Osteoblast (primary cell): ENCODE results near the gene TBX3. TPM values are rescaled to one million over a fixed set of nuclear protein-coding genes. Genes with fewer than 3 reads are reported as not detected.
A peak's percentile ranks its signal among the peaks of the same experiment; 100 is the strongest.

Experiments
- DNase-seq: peaks from one replicate; pipeline ENCODE4 v3.0.0; 2011; ENCODE audit warnings: low spot score, mixed read lengths; ENCODE audit not compliant: insufficient read length; ENCODE audit errors: missing footprints
- H2AFZ ChIP-seq: 2 replicates; pipeline ENCODE4 v1.6.0; 2011; ENCODE audit warnings: mild to moderate bottlenecking, low read length
- H3K27ac ChIP-seq: 2 replicates; pipeline ENCODE4 v1.5.1; 2011; ENCODE audit warnings: mild to moderate bottlenecking, low read depth, low read length, moderate library complexity
- H3K27me3 ChIP-seq: 2 replicates; pipeline ENCODE4 v1.6.0; 2012; ENCODE audit warnings: mild to moderate bottlenecking, control low read depth, inconsistent platforms, low read length, moderate library complexity; ENCODE audit not compliant: insufficient read depth
- H3K36me3 ChIP-seq: 2 replicates; pipeline ENCODE4 v1.5.1; 2011; ENCODE audit warnings: mild to moderate bottlenecking, low read length, control low read depth, moderate library complexity; ENCODE audit not compliant: insufficient read depth
- H3K4me1 ChIP-seq: 2 replicates; pipeline ENCODE4 v1.5.1; 2011; ENCODE audit warnings: mild to moderate bottlenecking, low read length, control low read depth, moderate library complexity; ENCODE audit not compliant: insufficient read depth
- H3K4me2 ChIP-seq: 2 replicates; pipeline ENCODE4 v1.6.0; 2011; ENCODE audit warnings: mild to moderate bottlenecking, low read length; ENCODE audit not compliant: insufficient read depth
- H3K4me3 ChIP-seq: fragments of 200-600 bp; sonication (generic); 3 replicates; pipeline ENCODE4 v1.5.1; 2012; ENCODE audit warnings: mild to moderate bottlenecking, low read length, inconsistent platforms; ENCODE audit not compliant: insufficient read depth
- H3K79me2 ChIP-seq: 2 replicates; pipeline ENCODE4 v1.6.0; 2012; ENCODE audit warnings: mild to moderate bottlenecking, low read length, control low read depth, inconsistent platforms; ENCODE audit not compliant: insufficient read depth
- H3K9me3 ChIP-seq: 2 replicates; pipeline ENCODE4 v1.5.1; 2011; ENCODE audit warnings: low read depth, low read length, control low read depth
- H4K20me1 ChIP-seq: 2 replicates; pipeline ENCODE4 v1.6.0; 2012; ENCODE audit warnings: mild to moderate bottlenecking, low read length, control low read depth; ENCODE audit not compliant: insufficient read depth
- total RNA-seq: library from RNA; depleted of rRNA; stranded (reverse); fragments of >200 nt; gene quantifications from 2 replicates; pipeline ENCODE4 v1.2.3, GENCODE V29; 2012
- TF ChIP-seq, protein P1 (sequence below): IDR thresholded peaks from 2 replicates; pipeline ENCODE4 v1.5.1; 2011; ENCODE audit warnings: mild to moderate bottlenecking, low read depth, low read length, moderate library complexity; ENCODE audit errors: extremely low read depth

Gene TBX3
- total RNA-seq, 1 donor, result 11.9 TPM

DNA sequence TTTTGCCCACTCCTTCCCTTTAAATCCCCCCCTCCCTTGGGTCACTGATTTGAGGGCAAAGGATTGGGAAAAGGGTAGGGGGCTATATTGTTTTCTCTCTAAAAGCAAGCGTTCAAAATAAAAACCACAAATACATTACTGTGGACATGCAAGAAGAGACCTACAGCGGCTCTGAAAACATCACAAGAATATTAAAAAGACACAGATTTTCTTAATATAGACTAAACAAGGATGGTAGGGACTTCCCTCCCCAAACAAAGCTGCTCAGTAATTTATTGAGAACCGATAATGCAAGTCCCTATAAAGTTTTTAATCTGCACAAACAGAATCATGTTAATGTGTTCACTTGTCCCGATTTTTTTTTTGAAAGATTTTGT lies 12.9 kb downstream of the TBX3 start:
- H3K4me2 ChIP-seq, result no peak overlapping the region
- TF ChIP-seq, protein P1, sequence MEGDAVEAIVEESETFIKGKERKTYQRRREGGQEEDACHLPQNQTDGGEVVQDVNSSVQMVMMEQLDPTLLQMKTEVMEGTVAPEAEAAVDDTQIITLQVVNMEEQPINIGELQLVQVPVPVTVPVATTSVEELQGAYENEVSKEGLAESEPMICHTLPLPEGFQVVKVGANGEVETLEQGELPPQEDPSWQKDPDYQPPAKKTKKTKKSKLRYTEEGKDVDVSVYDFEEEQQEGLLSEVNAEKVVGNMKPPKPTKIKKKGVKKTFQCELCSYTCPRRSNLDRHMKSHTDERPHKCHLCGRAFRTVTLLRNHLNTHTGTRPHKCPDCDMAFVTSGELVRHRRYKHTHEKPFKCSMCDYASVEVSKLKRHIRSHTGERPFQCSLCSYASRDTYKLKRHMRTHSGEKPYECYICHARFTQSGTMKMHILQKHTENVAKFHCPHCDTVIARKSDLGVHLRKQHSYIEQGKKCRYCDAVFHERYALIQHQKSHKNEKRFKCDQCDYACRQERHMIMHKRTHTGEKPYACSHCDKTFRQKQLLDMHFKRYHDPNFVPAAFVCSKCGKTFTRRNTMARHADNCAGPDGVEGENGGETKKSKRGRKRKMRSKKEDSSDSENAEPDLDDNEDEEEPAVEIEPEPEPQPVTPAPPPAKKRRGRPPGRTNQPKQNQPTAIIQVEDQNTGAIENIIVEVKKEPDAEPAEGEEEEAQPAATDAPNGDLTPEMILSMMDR, result no peak
- no peaks in the 10 kb centered on the region for H3K79me2 ChIP-seq
- peaks cover 5% of the 10 kb centered on the region for H3K4me1 ChIP-seq
- peaks cover 9% of the 10 kb centered on the region for H3K27me3 ChIP-seq
- H3K4me3 ChIP-seq, result no peak overlapping the region
- H3K36me3 ChIP-seq, result peaks cover 20% of the 10 kb centered on the region
- H2AFZ ChIP-seq, result no peak overlapping the region
- no peaks in the 10 kb centered on the region for H3K9me3 ChIP-seq
- H4K20me1 ChIP-seq, result no peaks in the 10 kb centered on the region
- H3K27ac ChIP-seq, result no peak overlapping the region
- DNase-seq, result peak; percentile 34

DNA sequence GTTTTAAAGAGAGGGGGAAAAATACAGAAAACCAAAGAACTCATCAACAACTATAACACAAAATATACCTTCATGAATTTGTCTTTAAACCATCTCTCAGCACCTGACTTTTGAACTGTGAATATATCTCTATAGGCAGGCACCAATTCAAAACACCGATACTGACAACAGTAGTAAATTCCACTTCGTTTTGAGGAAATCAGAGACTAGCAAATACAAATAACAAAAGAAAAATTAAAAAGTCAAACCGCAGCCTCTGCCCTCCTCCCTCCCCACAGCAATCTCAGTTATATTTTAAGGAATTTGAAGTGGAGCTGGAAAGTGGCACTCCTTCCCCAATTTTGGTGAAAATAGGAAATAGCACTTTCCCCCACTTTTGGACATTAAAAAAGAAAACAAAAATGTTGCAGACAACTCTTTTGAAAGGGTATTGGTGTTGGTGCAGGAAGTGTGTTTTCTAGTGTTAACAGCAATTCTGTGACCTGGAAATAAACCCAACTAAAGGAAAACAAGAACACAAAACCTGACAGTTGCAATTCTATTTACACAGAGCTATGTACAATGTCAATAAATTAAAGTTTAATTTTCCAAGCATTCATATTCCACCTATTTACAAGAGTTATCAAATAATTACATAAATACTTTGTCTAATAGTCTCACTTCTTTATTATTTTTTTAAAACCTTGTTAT lies 13.5 kb downstream of the TBX3 start:
- H4K20me1 ChIP-seq, result no peaks in the 10 kb centered on the region
- H3K4me2 ChIP-seq, result no peak overlapping the region
- TF ChIP-seq, protein P1, result no peak
- DNase-seq, result peak; percentile 66
- H3K4me3 ChIP-seq, result no peak overlapping the region
- no peaks in the 10 kb centered on the region for H3K9me3 ChIP-seq
- peaks cover 5% of the 10 kb centered on the region for H3K4me1 ChIP-seq
- peaks cover 17% of the 10 kb centered on the region for H3K36me3 ChIP-seq
- no peaks in the 10 kb centered on the region for H3K79me2 ChIP-seq
- H2AFZ ChIP-seq, result no peak overlapping the region
- no peak overlapping the region for H3K27ac ChIP-seq
- H3K27me3 ChIP-seq, result peaks cover 16% of the 10 kb centered on the region

DNA sequence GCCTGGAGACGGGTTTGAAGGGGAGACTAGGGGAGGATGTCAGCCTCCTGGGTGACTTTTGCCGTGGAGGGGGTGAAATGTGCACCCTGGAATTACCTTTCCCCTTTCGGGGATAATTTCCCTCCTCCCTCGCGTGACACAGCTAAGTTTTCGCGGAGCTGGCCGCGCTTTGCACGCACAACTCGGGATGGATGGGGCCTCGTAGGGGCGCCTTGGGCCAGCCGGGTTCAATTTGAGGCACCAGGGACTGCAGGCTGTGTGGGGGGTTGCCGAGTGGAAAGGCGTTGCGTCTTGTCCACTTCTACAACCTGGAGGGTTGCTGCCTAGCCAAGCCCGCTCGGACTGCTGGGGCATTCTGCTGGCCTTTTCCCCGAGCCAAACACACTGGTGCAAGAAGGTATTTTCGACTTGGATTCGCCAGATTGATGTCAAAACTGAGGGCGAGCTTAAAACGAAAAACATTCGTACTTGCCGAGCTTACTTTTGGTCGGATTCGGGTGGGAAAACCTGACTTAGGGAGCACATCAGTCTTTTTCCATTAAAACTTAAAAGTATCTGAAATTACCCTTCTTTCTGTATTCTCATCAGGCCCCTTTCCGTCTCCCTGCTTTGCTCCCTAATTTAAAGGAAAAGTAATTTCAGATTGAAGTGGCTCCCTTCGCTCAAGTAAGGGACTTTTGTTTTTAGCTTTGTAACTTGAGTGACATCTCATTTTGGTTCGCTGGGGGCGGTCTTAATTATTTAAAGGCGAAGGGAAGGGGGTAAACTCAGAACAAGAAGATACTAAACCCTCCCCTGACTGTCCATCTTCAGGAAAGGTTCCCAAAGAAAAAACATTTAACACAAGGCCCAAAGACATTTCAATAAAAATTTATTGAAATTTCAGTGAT lies 14.3 kb downstream of the TBX3 start:
- H3K36me3 ChIP-seq, result peaks cover 9% of the 10 kb centered on the region
- TF ChIP-seq, protein P1, result no peak
- no peak overlapping the region for H3K4me3 ChIP-seq
- H3K4me2 ChIP-seq, result peak overlapping the region; percentile 0
- H3K4me1 ChIP-seq, result peaks cover 5% of the 10 kb centered on the region
- DNase-seq, result peak; percentile 85
- no peak overlapping the region for H2AFZ ChIP-seq
- no peak overlapping the region for H3K27ac ChIP-seq
- no peaks in the 10 kb centered on the region for H4K20me1 ChIP-seq
- H3K9me3 ChIP-seq, result no peaks in the 10 kb centered on the region
- no peaks in the 10 kb centered on the region for H3K79me2 ChIP-seq
- peaks cover 20% of the 10 kb centered on the region for H3K27me3 ChIP-seq

DNA sequence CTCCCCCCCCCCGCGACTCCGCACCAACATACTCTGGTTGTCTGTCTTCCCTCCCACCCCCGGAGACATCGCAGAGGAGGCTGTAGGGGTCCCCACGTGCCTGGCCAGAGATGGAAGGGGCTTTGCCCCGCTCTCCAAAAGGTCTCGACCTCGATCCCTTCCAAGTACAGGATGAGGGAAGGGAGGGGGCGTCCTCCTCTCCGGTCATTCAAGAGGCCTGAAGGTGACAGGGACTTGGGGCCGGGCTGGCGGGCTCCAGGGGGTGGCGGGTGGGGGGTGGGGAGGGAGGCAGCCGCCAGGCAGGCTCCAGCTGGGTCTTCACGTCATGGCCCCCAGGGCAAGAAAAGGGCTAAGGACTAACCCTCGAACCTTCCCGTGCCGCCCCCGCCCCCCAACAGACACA lies 15.1 kb downstream of the TBX3 start:
- Histone ChIP-seq H3K4me2 (peak overlapping the region; percentile 99), H4K20me1 (no peaks in the 10 kb centered on the region), H3K36me3 (peaks cover 6% of the 10 kb centered on the region), H3K4me3 (peak overlapping the region; percentile 71), H3K27ac (no peak overlapping the region), H3K27me3 (peaks cover 23% of the 10 kb centered on the region), H3K9me3 (no peaks in the 10 kb centered on the region), H3K4me1 (peaks cover 5% of the 10 kb centered on the region), H2AFZ (no peak overlapping the region), H3K79me2 (no peaks in the 10 kb centered on the region)
- no peak for DNase-seq
- TF ChIP-seq, protein P1, result no peak
